ENCODE data around the gene CD300E.
A peak's percentile ranks its signal among the peaks of the same experiment; 100 is the strongest.

CD300E gene

GRCh38 chr17:74568106-74568873 lies 55.2 kb downstream of the CD300E start:
- H3K4me1 ChIP-seq (ENCODE audit: low read length), result peaks cover 13% of the 10 kb centered on the region
- no peak overlapping the region for H3K27ac ChIP-seq (ENCODE audit: low read length)
- H3K36me3 ChIP-seq (replicated peaks; ENCODE audit: low read depth, low read length), result no peaks in the 10 kb centered on the region
- no peaks in the 10 kb centered on the region for H4K20me1 ChIP-seq (ENCODE audit: insufficient read depth, low read length)
- H3K9ac ChIP-seq (ENCODE audit: low read length), result no peak overlapping the region
- no peak overlapping the region for H3K4me3 ChIP-seq (ENCODE audit: low read length)
- H2AFZ ChIP-seq (ENCODE audit: low read depth, low read length), result no peak overlapping the region
- no peaks in the 10 kb centered on the region for H3K79me2 ChIP-seq (ENCODE audit: low read length)
- no peak overlapping the region for H3K4me2 ChIP-seq (ENCODE audit: low read length)
- no peaks in the 10 kb centered on the region for H3K9me3 ChIP-seq (ENCODE audit: insufficient read depth, low read length)
- TF ChIP-seq CTCF (IDR thresholded peaks at IDR 0.05; ENCODE audit: low read depth, low read length) (no peak), EZH2phosphoT487 (IDR thresholded peaks at IDR 0.05; ENCODE audit: low read depth) (no peak)
- H3K27me3 ChIP-seq (ENCODE audit: low read depth, low read length), result peaks cover 15% of the 10 kb centered on the region

- H3K79me2 ChIP-seq (ENCODE audit: low read length), result no peaks in the 10 kb centered on the region
- H3K9ac ChIP-seq (ENCODE audit: low read length), result no peak within 1 kb of the TSS
- TF ChIP-seq CTCF (IDR thresholded peaks at IDR 0.05; ENCODE audit: low read depth, low read length), result no peak
- TF ChIP-seq EZH2phosphoT487 (IDR thresholded peaks at IDR 0.05; ENCODE audit: low read depth), result no peak
- H3K36me3 ChIP-seq (replicated peaks; ENCODE audit: low read depth, low read length), result no peaks in the 10 kb centered on the region
- no peak within 1 kb of the TSS for H3K4me3 ChIP-seq (ENCODE audit: low read length)
- H3K9me3 ChIP-seq (ENCODE audit: insufficient read depth, low read length), result no peaks in the 10 kb centered on the region
- peak within 1 kb of the TSS; percentile 34 for H3K4me2 ChIP-seq (ENCODE audit: low read length)
- H2AFZ ChIP-seq (ENCODE audit: low read depth, low read length), result no peak within 1 kb of the TSS
- H3K27ac ChIP-seq (ENCODE audit: low read length), result no peak within 1 kb of the TSS
- H3K27me3 ChIP-seq (ENCODE audit: low read depth, low read length), result peaks cover 7% of the 10 kb centered on the region
- H3K4me1 ChIP-seq (ENCODE audit: low read length), result peaks cover 13% of the 10 kb centered on the region
- H4K20me1 ChIP-seq (ENCODE audit: insufficient read depth, low read length), result no peaks in the 10 kb centered on the region
These were observed 56.1 kb downstream of the CD300E start, which contains the start of gene CD300H for GRCh38 chr17:74567397-74567796. Gene CD300H (minus strand): TSS chr17:74567509.

- peaks cover 23% of the 10 kb centered on the region for H3K4me1 ChIP-seq (ENCODE audit: low read length)
- H3K4me2 ChIP-seq (ENCODE audit: low read length), result peak overlapping the region; percentile 34
- no peak overlapping the region for H3K4me3 ChIP-seq (ENCODE audit: low read length)
- H2AFZ ChIP-seq (ENCODE audit: low read depth, low read length), result no peak overlapping the region
- no peaks in the 10 kb centered on the region for H3K36me3 ChIP-seq (replicated peaks; ENCODE audit: low read depth, low read length)
- no peaks in the 10 kb centered on the region for H3K79me2 ChIP-seq (ENCODE audit: low read length)
- H4K20me1 ChIP-seq (ENCODE audit: insufficient read depth, low read length), result no peaks in the 10 kb centered on the region
- H3K27ac ChIP-seq (ENCODE audit: low read length), result no peak overlapping the region
- no peaks in the 10 kb centered on the region for H3K9me3 ChIP-seq (ENCODE audit: insufficient read depth, low read length)
- TF ChIP-seq CTCF (IDR thresholded peaks at IDR 0.05; ENCODE audit: low read depth, low read length) (peak; percentile 79), EZH2phosphoT487 (IDR thresholded peaks at IDR 0.05; ENCODE audit: low read depth) (no peak)
- H3K27me3 ChIP-seq (ENCODE audit: low read depth, low read length), result peaks cover 6% of the 10 kb centered on the region
- H3K9ac ChIP-seq (ENCODE audit: low read length), result no peak overlapping the region
These were observed 57.3 kb downstream of the CD300E start for GRCh38 chr17:74566132-74566753.

- peaks cover 34% of the 10 kb centered on the region for H3K4me1 ChIP-seq (ENCODE audit: low read length)
- H2AFZ ChIP-seq (ENCODE audit: low read depth, low read length), result no peak overlapping the region
- TF ChIP-seq EZH2phosphoT487 (IDR thresholded peaks at IDR 0.05; ENCODE audit: low read depth) (no peak), CTCF (IDR thresholded peaks at IDR 0.05; ENCODE audit: low read depth, low read length) (no peak)
- H3K79me2 ChIP-seq (ENCODE audit: low read length), result no peaks in the 10 kb centered on the region
- H3K9ac ChIP-seq (ENCODE audit: low read length), result no peak overlapping the region
- H3K27me3 ChIP-seq (ENCODE audit: low read depth, low read length), result peaks cover 6% of the 10 kb centered on the region
- no peak overlapping the region for H3K4me3 ChIP-seq (ENCODE audit: low read length)
- no peak overlapping the region for H3K4me2 ChIP-seq (ENCODE audit: low read length)
- no peaks in the 10 kb centered on the region for H3K36me3 ChIP-seq (replicated peaks; ENCODE audit: low read depth, low read length)
- no peaks in the 10 kb centered on the region for H4K20me1 ChIP-seq (ENCODE audit: insufficient read depth, low read length)
- H3K9me3 ChIP-seq (ENCODE audit: insufficient read depth, low read length), result no peaks in the 10 kb centered on the region
- H3K27ac ChIP-seq (ENCODE audit: low read length), result no peak overlapping the region
These were observed 58.4 kb downstream of the CD300E start for GRCh38 chr17:74565126-74565525.

All from OCI-LY3 (cell line).